GM18858 (cell line): Measurements from ENCODE around the gene IL4I1.
"Not testable (repeated sequence)": the region's sequence is repeated elsewhere in the genome, so short reads cannot be mapped to it uniquely, and the experiment has no call there.

Experiments used
- ATAC-seq: cut with Tn5 transposase; IDR thresholded peaks from one replicate; pipeline ENCODE4 v1.9.1; 2021; ENCODE audit not compliant: unreplicated experiment

The IL4I1 gene, protein sequence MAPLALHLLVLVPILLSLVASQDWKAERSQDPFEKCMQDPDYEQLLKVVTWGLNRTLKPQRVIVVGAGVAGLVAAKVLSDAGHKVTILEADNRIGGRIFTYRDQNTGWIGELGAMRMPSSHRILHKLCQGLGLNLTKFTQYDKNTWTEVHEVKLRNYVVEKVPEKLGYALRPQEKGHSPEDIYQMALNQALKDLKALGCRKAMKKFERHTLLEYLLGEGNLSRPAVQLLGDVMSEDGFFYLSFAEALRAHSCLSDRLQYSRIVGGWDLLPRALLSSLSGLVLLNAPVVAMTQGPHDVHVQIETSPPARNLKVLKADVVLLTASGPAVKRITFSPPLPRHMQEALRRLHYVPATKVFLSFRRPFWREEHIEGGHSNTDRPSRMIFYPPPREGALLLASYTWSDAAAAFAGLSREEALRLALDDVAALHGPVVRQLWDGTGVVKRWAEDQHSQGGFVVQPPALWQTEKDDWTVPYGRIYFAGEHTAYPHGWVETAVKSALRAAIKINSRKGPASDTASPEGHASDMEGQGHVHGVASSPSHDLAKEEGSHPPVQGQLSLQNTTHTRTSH

DNA sequence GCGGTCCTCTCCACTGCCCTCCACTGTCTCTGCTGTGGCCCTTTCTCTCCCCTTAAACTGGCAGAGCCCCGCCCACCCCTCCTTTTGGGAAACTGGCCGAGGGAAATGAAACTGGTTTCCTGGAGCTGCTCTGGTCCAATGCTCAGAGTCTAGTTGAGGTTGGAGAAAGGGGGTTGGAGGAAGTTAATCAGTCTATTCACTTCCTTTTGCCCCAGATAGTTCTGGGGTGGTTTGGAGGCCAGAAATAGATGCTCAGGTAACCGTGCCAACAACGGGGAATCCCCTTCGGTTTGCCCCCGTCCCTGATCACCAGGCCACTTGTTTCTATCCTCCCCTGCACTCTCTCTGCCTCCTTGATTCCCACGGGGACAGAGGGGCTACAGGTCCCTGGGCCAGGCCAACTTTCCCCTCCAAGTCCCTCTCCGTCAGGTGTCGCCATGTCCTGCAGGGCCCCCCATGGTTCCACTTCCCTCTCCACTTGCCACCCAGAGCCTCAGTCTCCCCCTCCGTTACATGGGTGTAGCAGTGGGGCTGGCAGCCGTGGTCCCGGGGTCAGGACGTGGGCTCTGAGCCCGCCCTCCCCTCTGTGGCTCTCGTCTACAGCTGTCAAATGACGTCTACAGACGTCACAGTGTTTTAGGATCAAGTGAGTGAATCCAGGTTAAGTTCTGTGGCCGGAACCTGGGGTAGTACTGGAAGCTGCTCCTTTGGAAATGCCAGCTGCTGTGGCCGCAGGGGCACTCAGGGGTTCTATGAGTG lies at the start of gene IL4I1:
TSS of gene IL4I1 (minus strand) at position 25 of the 759 bp plus-strand sequence. CDS start 727 bp downstream, outside the sequence.
- peak; percentile 36 for ATAC-seq

DNA sequence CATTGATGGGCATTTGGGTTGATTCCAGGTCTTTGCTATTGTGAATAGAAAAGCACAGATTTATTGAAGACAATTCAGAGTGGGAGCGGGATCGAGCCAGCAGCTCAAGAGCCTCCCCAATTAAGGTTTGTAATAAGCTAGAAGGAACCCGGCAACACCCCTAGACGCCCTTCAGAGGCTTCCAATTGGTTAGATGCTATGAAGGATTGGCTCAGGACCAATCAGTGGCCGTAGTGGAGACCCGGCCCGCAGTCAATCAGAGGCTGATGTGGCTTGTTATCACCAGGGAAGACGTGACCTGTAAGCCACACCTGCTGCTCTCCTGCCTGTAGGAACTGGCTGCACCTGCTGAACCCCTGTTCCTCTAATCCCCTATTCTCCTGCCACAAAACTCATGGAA lies 49.7 kb upstream of the IL4I1 start:
- no peak for ATAC-seq

DNA sequence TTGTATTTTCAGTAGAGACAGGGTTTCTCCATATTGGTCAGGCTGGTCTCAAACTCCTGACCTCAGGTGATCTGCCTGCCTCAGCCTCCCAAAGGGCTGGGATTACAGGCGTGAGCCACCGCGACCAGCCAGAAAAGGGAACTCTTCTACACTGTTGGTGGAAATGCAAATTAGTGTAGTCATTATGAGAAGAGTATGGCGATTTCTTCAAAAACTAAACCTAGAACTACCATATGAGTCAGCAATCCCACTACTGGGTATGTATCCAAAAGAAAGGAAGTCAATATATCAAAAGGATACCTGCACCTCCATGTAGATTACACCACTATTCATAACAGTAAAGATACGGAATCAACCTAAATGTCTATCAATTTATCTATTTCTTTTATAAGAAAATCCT lies 47.9 kb upstream of the IL4I1 start:
- ATAC-seq, result not testable (repeated sequence)

DNA sequence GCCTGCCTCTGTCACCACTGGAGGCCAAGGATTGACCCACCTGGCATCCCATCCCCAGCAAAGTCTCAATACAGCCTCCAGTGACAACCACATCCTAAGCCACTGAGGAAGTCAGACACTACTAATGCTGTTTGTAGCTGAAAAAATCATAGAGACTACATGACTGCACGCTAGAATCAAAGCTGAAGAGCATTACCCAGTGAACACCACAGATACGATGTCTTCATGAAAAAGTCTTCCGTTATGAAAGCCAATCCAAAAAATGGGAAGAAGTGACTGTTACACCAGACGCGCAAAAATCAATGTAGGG lies 43.8 kb upstream of the IL4I1 start:
- no peak for ATAC-seq

DNA sequence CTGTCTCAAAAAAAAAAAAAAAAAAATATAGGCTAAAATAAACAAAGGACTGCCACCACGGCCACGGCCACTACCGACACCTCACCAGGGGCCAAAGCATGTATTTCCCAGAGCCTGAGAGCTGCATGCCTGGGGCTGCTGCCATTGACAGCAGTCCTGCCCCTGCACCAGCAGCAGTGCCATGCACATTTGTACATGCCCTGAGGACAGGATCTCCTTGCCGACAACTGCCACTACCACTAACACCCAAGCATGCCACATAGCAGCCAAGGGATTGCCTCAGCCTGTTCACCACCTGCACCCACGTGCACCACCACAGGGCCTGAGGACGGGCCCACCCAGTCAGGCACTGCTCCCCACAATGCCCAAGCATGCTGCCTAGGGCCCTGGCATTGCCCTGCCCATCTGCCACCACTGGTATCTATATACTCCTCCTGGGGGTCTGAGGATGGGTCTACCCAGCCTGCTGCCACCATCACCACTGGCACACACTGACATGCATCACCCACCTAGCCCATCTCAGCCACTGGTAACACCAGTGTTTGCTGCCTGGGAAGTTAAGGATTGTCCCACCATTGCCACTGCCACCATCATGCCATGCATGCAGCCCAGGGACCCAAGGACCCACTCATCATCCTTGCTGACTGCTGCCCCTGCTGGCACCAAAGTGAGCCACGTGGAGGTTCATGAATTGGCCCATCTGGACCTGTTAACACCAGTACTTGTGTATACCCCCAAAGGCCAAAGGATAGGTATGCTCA lies 43.2 kb upstream of the IL4I1 start:
- ATAC-seq, result no peak

DNA sequence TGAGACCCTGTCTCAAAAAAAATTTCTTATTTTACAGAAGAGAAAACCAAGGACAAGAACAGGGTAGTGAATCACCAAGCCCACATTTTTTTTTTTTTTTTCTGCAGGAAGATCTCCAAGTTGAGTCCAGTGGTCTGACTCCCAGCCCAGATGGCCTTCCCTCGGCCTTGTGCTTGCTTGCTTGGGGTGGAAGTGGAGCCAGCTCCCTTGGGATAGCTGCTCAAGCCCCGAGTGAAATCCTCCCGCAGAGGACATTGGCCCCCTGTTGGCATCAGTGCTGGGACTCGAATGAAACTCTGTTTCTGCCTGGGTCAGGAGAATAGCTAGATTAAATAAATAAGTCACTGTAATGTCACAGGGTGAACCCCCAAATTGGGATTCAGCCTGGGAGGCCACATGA lies 42.0 kb upstream of the IL4I1 start:
- ATAC-seq, result no peak

DNA sequence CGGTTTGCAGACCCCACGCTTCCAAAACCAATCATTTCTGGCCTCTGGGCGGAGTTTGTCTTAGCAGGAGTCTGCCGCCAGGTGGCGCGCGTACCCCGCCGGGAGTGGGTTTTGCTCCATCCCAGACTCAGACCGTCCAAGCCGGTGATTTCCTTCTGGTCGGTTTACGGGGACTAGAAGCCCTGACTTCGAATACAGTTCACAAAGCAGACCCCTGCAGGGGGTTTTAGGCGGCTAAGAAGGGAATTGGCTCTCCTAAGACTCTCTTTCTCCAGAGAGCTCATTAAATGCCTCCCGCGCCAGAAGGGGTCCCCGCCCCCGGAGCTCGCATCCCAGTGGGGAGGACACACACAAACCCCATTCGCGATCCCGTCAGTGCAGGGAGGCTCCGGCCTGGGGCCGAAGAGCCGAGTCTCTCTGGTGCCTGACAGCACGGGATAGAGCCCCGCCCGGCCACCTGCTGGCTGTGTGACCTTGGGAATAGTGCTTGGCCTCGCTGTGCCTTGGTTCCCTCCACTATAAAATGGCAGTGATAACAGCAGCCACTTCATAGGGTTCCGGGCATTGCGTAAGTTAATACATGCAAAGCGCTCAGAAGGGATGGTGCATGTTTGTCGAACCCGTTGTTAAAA lies 41.2 kb upstream of the IL4I1 start:
- no peak for ATAC-seq

DNA sequence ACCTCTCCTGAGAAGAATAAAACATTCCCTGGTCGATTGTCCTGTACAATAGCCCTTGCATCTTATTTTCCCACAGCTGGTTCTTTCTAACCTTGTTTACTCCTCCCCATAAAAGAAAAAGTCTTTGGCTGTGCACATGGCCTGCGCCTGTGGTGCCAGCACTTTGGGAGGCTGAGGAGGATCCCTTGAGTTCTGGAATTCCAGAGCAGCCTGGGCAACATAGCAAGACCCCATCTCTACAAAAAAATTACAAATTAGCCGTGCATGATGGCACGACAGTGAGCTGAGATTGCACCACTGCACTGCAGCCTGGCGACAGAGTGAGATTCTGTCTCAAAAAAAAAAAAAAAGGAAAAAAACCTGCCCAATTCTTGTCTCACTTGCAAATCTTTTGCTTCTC lies 39.9 kb upstream of the IL4I1 start:
- ATAC-seq, result no peak

DNA sequence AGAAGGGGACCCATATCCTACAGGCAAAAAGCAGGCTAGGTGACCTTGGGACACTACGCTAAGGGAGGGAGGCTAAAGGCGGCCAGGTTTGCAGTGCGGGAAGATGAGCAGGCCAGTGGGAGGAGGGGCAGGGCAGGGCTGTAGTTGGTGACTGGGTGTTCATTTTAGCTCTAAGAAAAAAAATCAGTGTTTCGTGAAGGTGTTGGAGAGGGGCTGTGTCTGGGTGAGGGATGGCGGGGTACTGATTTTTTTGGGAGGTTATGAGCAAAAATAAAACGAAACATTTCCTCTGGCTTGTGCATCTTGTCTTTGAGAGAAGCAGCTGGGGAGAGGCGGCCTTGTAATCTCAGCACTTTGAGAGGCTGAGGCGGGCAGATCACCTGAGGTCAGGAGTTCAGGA lies 37.0 kb upstream of the IL4I1 start:
- ATAC-seq, result no peak

DNA sequence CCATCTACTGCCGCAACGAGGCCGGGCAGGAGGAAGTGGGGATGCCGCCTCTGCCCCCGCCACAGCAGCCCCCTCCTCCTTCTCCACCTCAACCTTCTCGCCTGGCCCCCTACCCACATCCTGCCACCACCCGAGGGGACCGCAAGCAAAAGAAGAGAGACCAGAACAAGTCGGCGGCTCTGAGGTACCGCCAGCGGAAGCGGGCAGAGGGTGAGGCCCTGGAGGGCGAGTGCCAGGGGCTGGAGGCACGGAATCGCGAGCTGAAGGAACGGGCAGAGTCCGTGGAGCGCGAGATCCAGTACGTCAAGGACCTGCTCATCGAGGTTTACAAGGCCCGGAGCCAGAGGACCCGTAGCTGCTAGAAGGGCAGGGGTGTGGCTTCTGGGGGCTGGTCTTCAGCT lies 36.0 kb upstream of the IL4I1 start:
- ATAC-seq, result no peak

DNA sequence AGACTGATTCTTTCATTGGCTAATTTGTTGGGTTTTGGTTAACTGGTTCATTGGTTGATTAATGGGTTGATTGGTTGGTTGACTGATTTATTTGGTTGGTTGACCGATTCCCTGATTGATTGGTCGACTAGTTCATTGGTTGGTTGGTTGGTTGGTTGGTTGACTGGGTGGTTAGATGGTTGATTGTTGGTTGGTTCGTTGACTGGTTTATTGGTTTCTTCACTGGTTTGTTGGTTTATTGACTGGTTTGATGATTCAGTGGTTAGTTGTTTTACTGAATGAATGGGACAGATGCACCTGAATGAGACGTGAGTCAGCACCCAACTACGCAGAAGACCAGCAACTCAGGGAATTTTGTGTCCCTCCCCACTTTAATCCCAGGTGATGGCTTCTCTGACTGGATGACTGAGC lies 35.4 kb upstream of the IL4I1 start:
- no peak for ATAC-seq

DNA sequence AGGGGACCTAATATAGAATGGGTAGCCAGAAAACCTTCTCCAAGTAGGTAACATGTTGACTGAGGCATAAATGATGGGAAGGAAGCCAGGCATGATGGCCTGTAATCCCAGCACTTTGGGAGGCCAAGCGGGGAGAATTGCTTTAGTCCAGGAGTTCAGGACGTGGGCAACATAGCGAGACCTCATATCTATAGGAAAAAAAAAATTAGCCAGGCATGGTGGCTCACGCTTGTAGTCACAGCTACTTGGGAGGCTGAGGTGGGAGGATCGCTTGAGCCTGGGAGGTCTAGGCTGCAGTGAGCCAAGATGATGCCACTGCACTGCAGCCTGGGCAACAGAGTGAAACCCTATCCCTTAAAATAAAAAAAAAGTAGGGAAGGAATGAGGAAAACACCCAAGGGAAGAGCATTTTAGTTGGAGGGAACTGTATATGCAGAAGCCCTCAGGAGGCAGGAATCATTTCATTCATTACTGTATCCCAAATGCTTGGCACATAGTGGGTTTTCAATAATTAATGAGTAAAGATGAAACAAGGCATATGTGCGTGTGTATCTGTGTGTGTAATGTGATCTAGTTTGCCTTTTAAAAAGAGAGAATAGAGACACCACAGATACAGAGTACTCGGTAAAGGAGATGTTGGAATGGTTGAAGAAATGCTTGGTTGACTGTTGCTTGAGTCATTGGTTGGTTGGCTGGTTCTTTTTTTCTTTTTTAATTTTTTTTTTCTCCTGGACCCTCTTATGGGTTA lies 34.8 kb upstream of the IL4I1 start:
- no peak for ATAC-seq

DNA sequence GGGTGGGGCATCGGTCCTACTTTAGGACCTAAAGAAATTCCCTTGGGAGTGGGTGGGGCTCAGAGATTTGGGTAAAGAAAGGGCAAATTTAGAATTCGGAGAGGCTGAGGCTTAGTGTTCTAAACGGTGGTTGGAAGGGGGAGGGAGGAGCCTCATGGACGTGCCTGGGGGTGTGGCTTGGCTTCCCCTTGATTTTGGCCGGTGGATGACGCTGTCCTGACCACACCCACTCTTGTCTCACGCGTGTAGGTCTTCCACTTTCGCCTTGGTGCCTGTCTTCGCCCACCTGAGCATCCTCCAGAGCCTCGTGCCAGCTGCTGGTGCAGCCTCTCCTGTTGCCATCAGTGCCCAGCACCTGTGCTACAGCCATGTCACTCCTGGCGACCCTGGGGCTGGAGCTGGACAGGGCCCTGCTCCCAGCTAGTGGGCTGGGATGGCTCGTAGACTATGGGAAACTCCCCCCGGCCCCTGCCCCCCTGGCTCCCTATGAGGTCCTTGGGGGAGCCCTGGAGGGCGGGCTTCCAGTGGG lies 33.9 kb upstream of the IL4I1 start:
- no peak for ATAC-seq

DNA sequence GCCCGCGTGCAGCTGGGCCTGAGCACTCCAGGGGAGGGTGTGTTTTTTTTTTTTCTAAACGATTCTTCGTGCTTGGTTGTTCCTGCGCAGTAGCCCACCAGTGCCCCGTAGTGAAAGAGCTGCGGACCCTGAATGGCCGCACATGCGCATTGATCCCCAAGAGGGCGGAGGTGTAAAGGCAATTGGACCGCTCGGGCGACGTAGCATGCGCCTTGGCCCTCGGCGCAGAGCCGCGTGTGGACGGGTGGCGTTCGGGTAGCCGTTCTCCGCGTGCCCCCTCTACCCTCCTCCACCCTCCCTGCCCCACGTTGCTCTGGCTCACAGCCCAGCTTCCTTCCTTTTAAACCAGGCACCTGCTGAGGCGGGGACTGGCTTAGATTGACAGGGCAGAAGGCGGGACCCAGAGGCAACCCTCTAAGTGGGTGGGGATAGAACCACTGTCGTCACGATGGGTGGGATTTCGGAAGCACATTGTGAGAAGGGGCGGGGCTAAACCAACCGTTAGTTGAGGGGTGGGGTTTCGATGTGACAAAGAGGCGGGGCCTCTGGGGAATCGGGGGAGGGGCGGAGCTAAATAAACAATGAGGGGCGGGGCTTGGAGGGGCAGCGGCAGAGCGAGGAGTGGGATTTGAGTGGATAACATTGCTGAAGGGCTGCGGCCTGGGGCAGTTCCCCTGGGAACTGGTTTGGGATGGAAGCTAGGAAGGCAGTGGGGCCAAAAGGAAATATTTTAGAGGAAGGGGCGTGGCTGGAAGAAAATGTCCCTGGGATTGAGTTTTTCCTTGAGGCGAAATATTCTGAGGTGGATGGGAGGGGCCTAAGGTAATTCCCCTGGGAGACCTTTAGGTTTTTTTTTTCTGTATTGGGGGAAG lies 33.2 kb upstream of the IL4I1 start:
- peak; percentile 59 for ATAC-seq

DNA sequence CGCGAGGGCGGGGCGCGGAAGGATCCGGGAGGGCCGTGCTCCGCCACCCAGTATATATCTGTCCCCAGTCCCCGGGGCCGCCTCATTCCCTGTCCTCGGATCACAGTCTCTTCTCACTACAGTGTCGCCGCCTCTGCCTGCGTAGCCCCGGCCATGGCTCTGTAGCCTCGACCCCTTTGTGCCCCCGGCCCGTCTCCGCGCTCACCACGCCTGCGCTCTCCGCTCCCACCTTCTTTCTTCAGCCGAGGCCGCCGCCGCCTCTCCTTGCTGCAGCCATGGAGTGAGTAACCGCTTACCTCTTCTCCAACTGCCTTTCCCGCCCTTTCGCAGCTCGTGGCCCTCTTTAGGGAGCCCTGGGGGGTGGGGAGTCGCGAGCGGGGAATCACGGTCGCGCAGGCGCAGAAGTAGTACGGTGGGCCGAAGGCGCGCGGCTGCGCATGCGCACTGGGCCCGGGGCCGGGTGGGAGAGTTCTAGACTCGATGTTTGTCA lies 32.5 kb upstream of the IL4I1 start, which contains the start of the genes ATF5 and NUP62:
TSS of gene ATF5 (plus strand) at position 85 of the 490 bp plus-strand sequence. CDS start 1,646 bp downstream, outside the sequence.
TSS of gene NUP62 (minus strand) at position 384 of the 490 bp plus-strand sequence. CDS start 19,697 bp downstream, outside the sequence.
- ATAC-seq, result peak; percentile 12

DNA sequence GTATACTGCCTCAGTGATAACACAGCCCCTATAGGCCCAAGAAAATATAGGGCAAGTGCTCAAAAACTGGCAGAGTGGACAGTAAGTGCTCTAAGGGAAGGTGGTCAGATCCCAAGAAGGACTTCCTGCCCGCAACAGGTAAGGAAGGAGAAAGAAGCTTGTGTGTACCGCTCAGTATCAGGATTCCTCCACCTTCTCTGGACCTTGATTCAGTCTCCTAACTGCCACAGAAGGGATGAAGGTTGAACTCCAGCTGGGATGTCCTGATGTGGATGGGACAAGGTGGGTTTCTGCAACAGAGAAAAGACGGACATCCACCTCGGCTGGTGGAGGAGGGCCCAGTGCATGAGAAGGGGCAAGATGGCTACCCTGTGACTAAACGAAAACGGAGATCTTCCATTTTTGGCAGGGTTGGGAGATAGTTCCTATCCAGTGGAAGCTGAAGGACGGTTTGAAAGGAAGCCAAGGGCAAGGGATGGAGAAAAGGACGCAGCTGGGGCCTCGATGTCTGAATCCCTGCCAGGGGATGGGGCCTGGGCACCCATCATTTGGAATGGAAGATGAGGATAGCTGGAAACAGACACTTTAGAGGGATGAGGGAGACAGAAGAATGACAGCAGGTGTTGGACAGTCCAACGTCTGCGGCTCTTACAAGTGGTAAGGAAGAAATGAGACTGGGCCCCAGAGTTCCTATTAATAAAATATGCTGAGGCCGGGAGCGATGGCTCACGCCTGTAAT lies 31.0 kb upstream of the IL4I1 start:
- ATAC-seq, result no peak

DNA sequence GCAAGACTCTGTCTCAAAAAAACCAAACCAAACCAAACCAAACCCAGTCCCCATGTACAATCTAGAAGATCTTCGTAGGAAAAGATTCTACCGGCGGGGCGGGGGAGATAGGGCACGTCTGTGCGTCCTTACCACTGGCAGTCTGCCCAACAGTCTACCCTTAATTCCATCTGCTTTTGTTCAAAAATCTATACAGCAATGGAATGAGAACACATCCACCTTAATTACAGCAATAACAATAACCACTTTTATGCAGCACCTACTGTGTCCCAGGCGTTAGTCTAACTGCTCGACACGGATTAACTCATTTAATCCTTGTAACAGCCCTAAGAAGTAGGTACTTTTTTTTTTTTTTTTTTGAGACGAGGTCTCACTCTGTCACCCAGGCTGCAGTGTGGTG lies 29.8 kb upstream of the IL4I1 start:
- no peak for ATAC-seq

DNA sequence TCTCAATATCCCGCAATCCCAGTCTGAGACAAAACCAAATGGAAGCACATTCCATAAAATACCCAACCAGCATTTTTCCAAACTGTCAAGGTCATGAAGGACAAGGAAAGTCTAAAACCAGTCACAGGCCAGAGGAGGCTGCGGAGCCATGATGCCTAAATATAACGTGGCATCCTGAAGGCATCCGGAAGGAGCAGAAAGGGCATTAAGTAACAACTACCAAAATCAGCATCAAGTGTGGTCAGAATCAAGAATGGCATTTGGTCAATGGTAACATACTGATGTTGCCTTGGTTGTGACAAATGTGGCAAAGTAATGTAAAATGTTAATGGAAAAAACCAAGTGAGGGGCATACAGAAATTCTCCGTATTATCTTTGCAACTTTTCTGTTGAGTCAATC lies 28.8 kb upstream of the IL4I1 start:
- ATAC-seq, result no peak
